GM21526 (cell line): Measurements from ENCODE around the gene KCNE2.

Source experiments
- ATAC-seq: cut with Tn5 transposase; IDR thresholded peaks from one replicate; pipeline ENCODE4 v1.9.1; 2021; ENCODE audit warnings: moderate library complexity; ENCODE audit not compliant: unreplicated experiment, low FRiP score

Gene KCNE2

GRCh38 chr21:34363733-34364132, at the start of gene KCNE2:
Gene KCNE2 (plus strand): TSS chr21:34364006. CDS start chr21:34370479, 6,473 bp downstream.
- ATAC-seq, result no peak

GRCh38 chr21:34319585-34319984, 44.2 kb upstream of the KCNE2 start:
- no peak for ATAC-seq

- no peak for ATAC-seq
These were observed 43.8 kb upstream of the KCNE2 start for GRCh38 chr21:34320011-34320410.

- ATAC-seq, result no peak
These were observed 33.8 kb upstream of the KCNE2 start for GRCh38 chr21:34330055-34330454.

- no peak for ATAC-seq
These were observed 32.1 kb upstream of the KCNE2 start for GRCh38 chr21:34331726-34332125.

- ATAC-seq, result no peak
These were observed 31.5 kb upstream of the KCNE2 start for GRCh38 chr21:34332347-34332746.

GRCh38 chr21:34333121-34333739, 30.6 kb upstream of the KCNE2 start:
- no peak for ATAC-seq

GRCh38 chr21:34335316-34335715, 28.5 kb upstream of the KCNE2 start:
- ATAC-seq, result no peak

- no peak for ATAC-seq
These were observed 27.6 kb upstream of the KCNE2 start for GRCh38 chr21:34336245-34336644.

GRCh38 chr21:34336756-34337391, 26.9 kb upstream of the KCNE2 start:
- no peak for ATAC-seq

GRCh38 chr21:34337741-34338140, 26.1 kb upstream of the KCNE2 start:
- no peak for ATAC-seq

- no peak for ATAC-seq
These were observed 25.6 kb upstream of the KCNE2 start for GRCh38 chr21:34338226-34338625.

- ATAC-seq, result no peak
These were observed 23.7 kb upstream of the KCNE2 start for GRCh38 chr21:34340061-34340460.

- ATAC-seq, result no peak
These were observed 21.3 kb upstream of the KCNE2 start for GRCh38 chr21:34342476-34342875.

GRCh38 chr21:34343347-34343746, 20.5 kb upstream of the KCNE2 start:
- ATAC-seq, result no peak

- no peak for ATAC-seq
These were observed 19.9 kb upstream of the KCNE2 start for GRCh38 chr21:34343838-34344381.

- ATAC-seq, result no peak
These were observed 19.2 kb upstream of the KCNE2 start for GRCh38 chr21:34344584-34344983.

GRCh38 chr21:34345091-34345871, 18.5 kb upstream of the KCNE2 start:
- no peak for ATAC-seq

- no peak for ATAC-seq
These were observed 17.9 kb upstream of the KCNE2 start for GRCh38 chr21:34345892-34346291.

GRCh38 chr21:34348890-34349519, 14.8 kb upstream of the KCNE2 start:
- ATAC-seq, result no peak

- ATAC-seq, result peak; percentile 82
These were observed 12.0 kb upstream of the KCNE2 start for GRCh38 chr21:34351786-34352241.
